Esophagus muscularis mucosa (tissue), 4 donors: ENCODE data around the gene OAF. TPM values are rescaled to one million over a fixed set of nuclear protein-coding genes. Genes with fewer than 3 reads are reported as not detected.

Experiments
- DNase-seq: peaks from one replicate; pipeline ENCODE4 v3.0.0-alpha.2; 2017; ENCODE audit errors: extremely low spot score
- H3K27ac ChIP-seq, 4 donors: fragments of 200-600 bp; sonication (generic); replicated peaks in 1 of 4; 1 replicate in 3 of 4; 2 replicates in 1 of 4; pipeline ENCODE4 v1.5.1; 2016 to 2019; ENCODE audit warnings: mild to moderate bottlenecking in 1 of 4
- H3K27me3 ChIP-seq, 4 donors: fragments of 200-600 bp; sonication (generic); one replicate each; pipeline versions ENCODE4 v1.5.1 to v1.6.0; 2016 to 2019
- H3K36me3 ChIP-seq, 4 donors: fragments of 200-600 bp; sonication (generic); one replicate each; pipeline ENCODE4 v1.5.1; 2016 to 2019
- H3K4me1 ChIP-seq, 4 donors: fragments of 200-600 bp; sonication (generic); one replicate each; pipeline ENCODE4 v1.5.1; 2016 to 2019
- H3K4me3 ChIP-seq, 4 donors: fragments of 200-600 bp; sonication (generic); 1 replicate in 2 of 4; 2 replicates in 2 of 4; pipeline ENCODE4 v1.5.1; 2016 to 2019; ENCODE audit warnings: mild to moderate bottlenecking in 4 of 4, moderate library complexity in 1 of 4
- H3K9me3 ChIP-seq, 4 donors: fragments of 200-600 bp; sonication (generic); 1 replicate in 3 of 4; 2 replicates in 1 of 4; pipeline ENCODE4 v1.5.1; 2016 to 2019
- EP300 ChIP-seq: sonication (generic); formaldehyde crosslinking; IDR thresholded peaks from one replicate; pipeline ENCODE4 v1.6.1; 2017; ENCODE audit warnings: antibody characterized with exemption
- POLR2A ChIP-seq: fragments of 450-650 bp; IDR thresholded peaks from one replicate; pipeline ENCODE4 v1.6.1; 2017; ENCODE audit warnings: antibody characterized with exemption, moderate library complexity, mild to moderate bottlenecking, low read depth
- POLR2AphosphoS5 ChIP-seq, 2 donors: sonication (generic); formaldehyde crosslinking; IDR thresholded peaks; one replicate each; pipeline ENCODE4 v1.6.1; 2017; ENCODE audit warnings: antibody characterized with exemption in 2 of 2
- WGBS: methylation state at CpG from one replicate; pipeline ENCODE4 v1.1.5; 2018; 5-methylcytosine and 5-hydroxymethylcytosine counted together
- intact Hi-C: fragments of 100-400 bp; cut with DNase I; formaldehyde crosslinking; loops from one replicate; pipeline ENCODE4 v1.15.1; 2023
- total RNA-seq, 4 donors: library from RNA; depleted of rRNA; stranded (reverse); fragments of >200 nt; gene quantifications; one replicate each; pipeline versions ENCODE4 v1.1.0 to v1.2.1, GENCODE V29; 2016
- TF ChIP-seq, protein P1 (sequence below), 3 experiments: fragments of 200-600 bp in 2 of 3; fragments of 450-650 bp in 1 of 3; sonication (generic) in 2 of 3; IDR thresholded peaks; one replicate each; pipeline ENCODE4 v1.5.1; 2017 to 2019; ENCODE audit warnings: antibody characterized with exemption in 3 of 3, mild to moderate bottlenecking in 2 of 3, moderate library complexity in 1 of 3

Gene OAF
- total RNA-seq, 4 donors from 2014 or later = 30.7 to 66.1 (median 58.1) TPM

DNA sequence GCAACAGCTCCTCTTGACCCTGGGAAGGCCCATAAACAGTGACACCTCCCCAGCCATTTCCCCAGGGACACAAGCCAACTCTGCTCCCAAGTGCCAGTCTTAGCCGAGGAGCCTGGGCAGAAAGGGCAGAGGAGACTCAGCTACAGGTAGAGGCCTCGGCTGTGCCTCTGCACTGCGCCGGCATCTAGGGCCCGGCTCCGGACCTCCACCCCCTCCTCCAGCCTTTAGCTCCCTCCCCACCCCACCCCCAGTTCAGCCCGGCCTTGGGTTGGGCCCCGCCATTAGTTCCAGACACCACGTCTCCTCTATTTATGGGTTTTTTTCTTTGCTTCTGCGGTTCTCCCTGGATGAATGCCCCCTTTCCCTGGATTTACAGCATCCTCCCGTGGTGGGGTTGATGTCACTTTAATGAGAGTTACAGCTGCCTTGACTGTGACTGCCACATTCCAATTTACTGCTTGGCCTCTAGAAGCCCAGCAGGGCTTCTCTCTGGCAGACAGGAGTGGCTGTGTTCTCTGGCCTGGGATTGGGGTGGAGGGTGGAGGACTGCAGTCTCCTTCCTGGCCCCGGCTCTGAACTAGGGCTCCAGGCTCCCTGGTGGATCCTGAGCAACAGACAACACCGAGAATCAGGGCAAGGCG, 13.5 kb upstream of the OAF start:
- peaks cover 0 to 38% (median 12%) of the 10 kb centered on the region in 4 donors for H3K4me1 ChIP-seq
- intact Hi-C loops = no loop called here
- H3K27me3 ChIP-seq = peaks cover 0 to 41% (median 0%) of the 10 kb centered on the region in 4 donors
- 74% methylated on average over 14 of the region's 14 CpGs for WGBS
- DNase-seq = no peak
- no peak for TF ChIP-seq EP300
- no peak for TF ChIP-seq POLR2AphosphoS5 (IDR thresholded peaks at IDR 0.05)
- TF ChIP-seq POLR2A = no peak
- TF ChIP-seq, protein P1, sequence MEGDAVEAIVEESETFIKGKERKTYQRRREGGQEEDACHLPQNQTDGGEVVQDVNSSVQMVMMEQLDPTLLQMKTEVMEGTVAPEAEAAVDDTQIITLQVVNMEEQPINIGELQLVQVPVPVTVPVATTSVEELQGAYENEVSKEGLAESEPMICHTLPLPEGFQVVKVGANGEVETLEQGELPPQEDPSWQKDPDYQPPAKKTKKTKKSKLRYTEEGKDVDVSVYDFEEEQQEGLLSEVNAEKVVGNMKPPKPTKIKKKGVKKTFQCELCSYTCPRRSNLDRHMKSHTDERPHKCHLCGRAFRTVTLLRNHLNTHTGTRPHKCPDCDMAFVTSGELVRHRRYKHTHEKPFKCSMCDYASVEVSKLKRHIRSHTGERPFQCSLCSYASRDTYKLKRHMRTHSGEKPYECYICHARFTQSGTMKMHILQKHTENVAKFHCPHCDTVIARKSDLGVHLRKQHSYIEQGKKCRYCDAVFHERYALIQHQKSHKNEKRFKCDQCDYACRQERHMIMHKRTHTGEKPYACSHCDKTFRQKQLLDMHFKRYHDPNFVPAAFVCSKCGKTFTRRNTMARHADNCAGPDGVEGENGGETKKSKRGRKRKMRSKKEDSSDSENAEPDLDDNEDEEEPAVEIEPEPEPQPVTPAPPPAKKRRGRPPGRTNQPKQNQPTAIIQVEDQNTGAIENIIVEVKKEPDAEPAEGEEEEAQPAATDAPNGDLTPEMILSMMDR (IDR thresholded peaks at IDR 0.05) = no peak
- H3K27ac ChIP-seq = peak overlapping the region in 3 of 4 donors; percentile 28 to 61 (median 54)
- H3K9me3 ChIP-seq = no peaks in the 10 kb centered on the region
- H3K4me3 ChIP-seq = no peak overlapping the region
- no peaks in the 10 kb centered on the region for H3K36me3 ChIP-seq

DNA sequence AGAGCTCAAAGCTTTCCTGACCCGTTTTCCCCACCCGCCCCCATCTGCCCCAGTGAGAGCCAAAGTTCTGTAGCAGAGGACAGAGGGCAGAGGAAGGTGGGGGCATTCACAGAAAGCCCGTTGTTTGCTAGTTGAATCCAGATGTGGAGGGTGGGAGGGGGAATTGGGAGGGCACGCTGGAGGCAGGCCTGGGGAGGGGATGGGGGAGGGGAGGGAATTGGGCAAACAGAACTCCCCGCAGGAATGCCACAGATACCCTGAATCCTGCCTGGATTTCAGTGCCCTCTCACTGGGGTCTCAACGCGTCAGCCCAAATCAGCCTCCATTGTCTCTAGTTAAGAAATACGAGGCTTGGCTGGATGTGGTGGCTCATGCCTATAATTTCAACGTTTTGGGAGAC, 12.9 kb upstream of the OAF start:
- DNase-seq = no peak
- TF ChIP-seq, protein P1 (IDR thresholded peaks at IDR 0.05) = no peak
- TF ChIP-seq EP300 (no peak), POLR2A (no peak), POLR2AphosphoS5 (IDR thresholded peaks at IDR 0.05) (no peak)
- no peak overlapping the region for H3K4me3 ChIP-seq
- no peaks in the 10 kb centered on the region for H3K36me3 ChIP-seq
- WGBS = 100% methylated on average over 2 of the region's 9 CpGs
- peaks cover 0 to 38% (median 12%) of the 10 kb centered on the region in 4 donors for H3K4me1 ChIP-seq
- peak overlapping the region in 3 of 4 donors; percentile 28 to 61 (median 54) for H3K27ac ChIP-seq
- H3K27me3 ChIP-seq = peaks cover 0 to 41% (median 0%) of the 10 kb centered on the region in 4 donors
- intact Hi-C loops = no loop called here
- H3K9me3 ChIP-seq = no peaks in the 10 kb centered on the region

DNA sequence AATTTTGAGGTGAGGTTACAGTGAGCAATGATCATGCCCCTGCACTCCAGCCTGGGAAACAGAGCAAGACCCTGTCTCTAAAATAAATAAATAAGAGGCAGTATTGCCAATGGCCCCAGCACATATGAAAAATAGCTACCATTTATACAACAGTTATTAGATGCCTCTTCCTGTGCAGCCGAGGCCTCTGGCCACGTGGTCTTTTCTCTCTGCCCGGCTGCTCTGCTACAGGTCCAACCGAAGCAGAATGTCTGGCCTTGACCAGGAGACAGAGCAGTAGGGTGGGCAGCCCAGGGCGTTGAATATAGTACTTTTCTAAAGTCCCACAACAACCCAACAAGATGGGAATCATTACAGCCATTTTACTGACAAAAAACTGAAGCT, 12.4 kb upstream of the OAF start:
- peak overlapping the region in 1 of 4 donors; percentile 3 for H3K27ac ChIP-seq
- WGBS = 80% methylated on average over 5 of the region's 5 CpGs

DNA sequence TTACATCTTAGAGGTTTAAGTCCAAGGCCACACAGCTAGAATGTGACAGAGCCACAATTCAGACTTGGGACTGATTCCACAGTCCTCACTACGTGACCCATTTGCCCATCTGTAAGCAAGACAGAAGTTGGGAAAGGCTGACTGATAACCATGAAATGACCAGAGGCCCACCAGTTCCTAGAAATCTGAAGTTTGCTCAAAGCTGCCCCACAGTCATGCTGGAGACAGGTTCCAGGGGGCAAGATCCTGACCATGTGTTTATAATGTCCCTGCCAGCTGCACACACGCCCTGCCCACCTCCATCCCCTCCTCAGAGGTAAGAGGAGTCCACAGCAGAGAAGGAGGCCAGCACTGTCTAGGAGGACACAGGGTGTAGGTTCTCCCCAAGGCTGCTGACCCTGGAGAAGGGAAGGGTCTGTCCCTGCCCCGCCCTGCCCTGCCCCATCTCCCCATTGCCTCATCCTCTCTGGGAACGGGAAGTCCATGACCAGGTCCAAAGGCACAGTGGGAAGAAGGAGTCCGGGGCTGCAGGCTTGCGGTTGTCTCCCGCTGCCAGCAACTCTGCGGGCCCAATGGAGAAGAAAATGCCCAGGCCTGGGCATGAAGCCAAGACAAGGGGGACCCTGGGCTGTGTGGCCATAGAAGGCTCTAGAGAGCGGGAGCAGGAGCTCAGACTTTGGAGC, 11.9 kb upstream of the OAF start:
- DNase-seq = no peak

More for the DNA sequence above, 12.4 kb upstream of the OAF start:
- Histone ChIP-seq H3K27me3 (peaks cover 0 to 41% (median 0%) of the 10 kb centered on the region in 4 donors), H3K36me3 (no peaks in the 10 kb centered on the region), H3K9me3 (no peaks in the 10 kb centered on the region), H3K4me1 (peaks cover 0 to 38% (median 12%) of the 10 kb centered on the region in 4 donors), H3K4me3 (no peak overlapping the region)
- intact Hi-C loops = no loop called here
- TF ChIP-seq POLR2AphosphoS5 (IDR thresholded peaks at IDR 0.05) (no peak), EP300 (no peak), POLR2A (no peak)
- TF ChIP-seq, protein P1 (IDR thresholded peaks at IDR 0.05) = no peak
- no peak for DNase-seq

More for the DNA sequence above, 11.9 kb upstream of the OAF start:
- Histone ChIP-seq H3K4me1 (peaks cover 0 to 38% (median 12%) of the 10 kb centered on the region in 4 donors), H3K4me3 (no peak overlapping the region), H3K36me3 (no peaks in the 10 kb centered on the region), H3K9me3 (no peaks in the 10 kb centered on the region), H3K27ac (no peak overlapping the region), H3K27me3 (peaks cover 0 to 41% (median 0%) of the 10 kb centered on the region in 4 donors)
- TF ChIP-seq EP300 (no peak), POLR2A (no peak), POLR2AphosphoS5 (IDR thresholded peaks at IDR 0.05) (no peak)
- TF ChIP-seq, protein P1 (IDR thresholded peaks at IDR 0.05) = no peak
- WGBS = 73% methylated on average over 8 of the region's 9 CpGs
- intact Hi-C loops = no loop called here
